H9 (cell line): Measurements from ENCODE around the gene HSPA4. TPM values are rescaled to one million over a fixed set of nuclear protein-coding genes. Genes with fewer than 3 reads are reported as not detected.

Source experiments
- DNase-seq: peaks from one replicate; pipeline ENCODE4 v3.0.0-alpha.2; 2017
- H2AFZ ChIP-seq: one replicate; pipeline ENCODE4 v1.6.1; 2013; ENCODE audit warnings: mild to moderate bottlenecking, low read length, control low read depth, moderate library complexity
- H2AK5ac ChIP-seq: 2 replicates; pipeline ENCODE4 v1.6.1; 2013; ENCODE audit warnings: low read length, control low read depth, mixed read lengths; ENCODE audit not compliant: insufficient read length
- H2BK120ac ChIP-seq: one replicate; pipeline ENCODE4 v1.6.1; 2013; ENCODE audit warnings: low read depth, mild to moderate bottlenecking, low read length, control low read depth, inconsistent platforms; ENCODE audit not compliant: poor library complexity, severe bottlenecking
- H2BK12ac ChIP-seq: 2 replicates; pipeline ENCODE4 v1.6.1; 2013; ENCODE audit warnings: low read length, control low read depth, mixed read lengths, low read depth; ENCODE audit not compliant: insufficient read length
- H2BK15ac ChIP-seq: 2 replicates; pipeline ENCODE4 v1.6.1; 2013; ENCODE audit warnings: low read depth, low read length, control low read depth
- H2BK20ac ChIP-seq: one replicate; pipeline ENCODE4 v1.6.1; 2013; ENCODE audit warnings: low read depth, mild to moderate bottlenecking, low read length, control low read depth, inconsistent platforms; ENCODE audit not compliant: poor library complexity, severe bottlenecking
- H2BK5ac ChIP-seq: 2 replicates; pipeline ENCODE4 v1.6.1; 2013; ENCODE audit warnings: low read length, control low read depth, mixed read lengths; ENCODE audit not compliant: insufficient read length
- H3K14ac ChIP-seq: 2 replicates; pipeline ENCODE4 v1.6.1; 2013; ENCODE audit warnings: low read length, control low read depth; ENCODE audit not compliant: insufficient read depth
- H3K18ac ChIP-seq: 2 replicates; pipeline ENCODE4 v1.6.1; 2013; ENCODE audit warnings: low read depth, mild to moderate bottlenecking, mixed read lengths, low read length, control low read depth; ENCODE audit not compliant: insufficient read length
- H3K23ac ChIP-seq: 2 replicates; pipeline ENCODE4 v1.6.1; 2013; ENCODE audit warnings: low read length, control low read depth, mixed read lengths, low read depth; ENCODE audit not compliant: insufficient read length
- H3K23me2 ChIP-seq: 2 replicates; pipeline ENCODE4 v1.6.1; 2013; ENCODE audit warnings: low read depth, mild to moderate bottlenecking, mixed read lengths, low read length, control low read depth; ENCODE audit not compliant: insufficient read length, poor library complexity, severe bottlenecking
- H3K27ac ChIP-seq: 2 replicates; pipeline ENCODE4 v1.5.1; 2013; ENCODE audit warnings: low read length, control low read depth, mixed read lengths, low read depth; ENCODE audit not compliant: insufficient read length
- H3K27me3 ChIP-seq: 2 replicates; pipeline ENCODE4 v1.6.1; 2013; ENCODE audit warnings: low read length, control low read depth, inconsistent platforms; ENCODE audit not compliant: insufficient read depth
- H3K4ac ChIP-seq: 2 replicates; pipeline ENCODE4 v1.6.1; 2013; ENCODE audit warnings: low read depth, mild to moderate bottlenecking, control low read depth, inconsistent platforms, low read length, moderate library complexity
- H3K4me1 ChIP-seq: 2 replicates; pipeline ENCODE4 v1.6.1; 2013; ENCODE audit warnings: low read length, control low read depth, inconsistent platforms; ENCODE audit not compliant: insufficient read depth
- H3K4me2 ChIP-seq: 2 replicates; pipeline ENCODE4 v1.6.1; 2013; ENCODE audit warnings: low read length, control low read depth, mixed read lengths; ENCODE audit not compliant: insufficient read length, insufficient read depth
- H3K56ac ChIP-seq: 2 replicates; pipeline ENCODE4 v1.6.1; 2013; ENCODE audit warnings: low read depth, mild to moderate bottlenecking, mixed read lengths, low read length, control low read depth; ENCODE audit not compliant: insufficient read length
- H3K79me1 ChIP-seq: 2 replicates; pipeline ENCODE4 v1.6.1; 2013; ENCODE audit warnings: low read depth, mild to moderate bottlenecking, moderate library complexity, low read length, control low read depth, inconsistent platforms; ENCODE audit not compliant: insufficient read depth, poor library complexity, severe bottlenecking
- H3K79me2 ChIP-seq: 2 replicates; pipeline ENCODE4 v1.6.1; 2013; ENCODE audit warnings: low read length, control low read depth, inconsistent platforms; ENCODE audit not compliant: insufficient read depth
- H3K9ac ChIP-seq: 2 replicates; pipeline ENCODE4 v1.6.1; 2013; ENCODE audit warnings: low read length, control low read depth, mixed read lengths; ENCODE audit not compliant: insufficient read length; ENCODE audit errors: extremely low read depth
- H3K9me3 ChIP-seq: one replicate; pipeline ENCODE4 v1.6.1; 2013; ENCODE audit warnings: low read depth, low read length, inconsistent platforms; ENCODE audit not compliant: control insufficient read depth
- H3T11ph ChIP-seq: one replicate; pipeline ENCODE4 v1.6.1; 2013; ENCODE audit warnings: mild to moderate bottlenecking, low read length, control low read depth, inconsistent platforms
- H4K20me1 ChIP-seq: one replicate; pipeline ENCODE4 v1.6.1; 2013; ENCODE audit not compliant: control insufficient read depth, insufficient read length, insufficient read depth
- H4K5ac ChIP-seq: 2 replicates; pipeline ENCODE4 v1.6.1; 2013; ENCODE audit warnings: low read depth, mild to moderate bottlenecking, mixed read lengths, low read length, control low read depth; ENCODE audit not compliant: insufficient read length
- H4K8ac ChIP-seq: replicated peaks from 2 replicates; pipeline ENCODE4 v1.6.1; 2013; ENCODE audit warnings: low read length, control low read depth, mixed read lengths, low read depth; ENCODE audit not compliant: insufficient read length
- H4K91ac ChIP-seq: 2 replicates; pipeline ENCODE4 v1.6.1; 2013; ENCODE audit warnings: low read depth, mild to moderate bottlenecking, moderate library complexity, mixed read lengths, low read length, control low read depth; ENCODE audit not compliant: insufficient read length
- H3K27ac Mint-ChIP-seq, 3 experiments: 2 replicates in 2 of 3; 3 replicates in 1 of 3; pipeline ENCODE4 v1.8.0; 2020 to 2021; ENCODE audit warnings: mixed read lengths in 3 of 3, mild to moderate bottlenecking in 1 of 3, moderate library complexity in 1 of 3
- H3K27me3 Mint-ChIP-seq: 2 replicates; pipeline ENCODE4 v1.8.0; 2021; ENCODE audit warnings: low read depth, mild to moderate bottlenecking, moderate library complexity, mixed read lengths
- H3K36me3 Mint-ChIP-seq, 3 experiments: 2 replicates in 2 of 3; 3 replicates in 1 of 3; pipeline ENCODE4 v1.8.0; 2020 to 2021; ENCODE audit warnings: low read depth in 3 of 3, mixed read lengths in 3 of 3; ENCODE audit not compliant: insufficient read depth in 1 of 3
- H3K4me1 Mint-ChIP-seq, 2 experiments: 2 replicates each; pipeline ENCODE4 v1.8.0; 2020; ENCODE audit warnings: mixed read lengths in 2 of 2
- H3K4me3 Mint-ChIP-seq, 2 experiments: 2 replicates in 1 of 2; 3 replicates in 1 of 2; pipeline ENCODE4 v1.8.0; 2020 to 2021; ENCODE audit warnings: mild to moderate bottlenecking in 2 of 2, mixed read lengths in 2 of 2, moderate library complexity in 1 of 2
- H3K9me3 Mint-ChIP-seq, 2 experiments: 2 replicates in 1 of 2; 3 replicates in 1 of 2; pipeline ENCODE4 v1.8.0; 2020; ENCODE audit warnings: mild to moderate bottlenecking in 2 of 2, mixed read lengths in 2 of 2, moderate library complexity in 1 of 2
- CTCF ChIP-seq: fragments of 200-600 bp; sonication (generic); conservative IDR thresholded peaks from 3 replicates; pipeline ENCODE4 v1.8.0; 2021; ENCODE audit warnings: antibody characterized with exemption, mild to moderate bottlenecking
- WGBS: extraction: QIAGEN DNeasy Blood & Tissue Kit; methylation state at CpG from one replicate; pipeline ENCODE4 v1.1.7; 2013; ENCODE audit warnings: missing lambda C conversion rate, low lambda C conversion rate, mixed read lengths; ENCODE audit not compliant: insufficient read length; ENCODE audit errors: extremely low coverage; 5-methylcytosine and 5-hydroxymethylcytosine counted together
- total RNA-seq: library from RNA; stranded (reverse); gene quantifications from 2 replicates; pipeline ENCODE4 v1.2.1, GENCODE V29; 2021

HSPA4 gene
- total RNA-seq, 1 experiment from 2014 or later = 293 TPM

DNA sequence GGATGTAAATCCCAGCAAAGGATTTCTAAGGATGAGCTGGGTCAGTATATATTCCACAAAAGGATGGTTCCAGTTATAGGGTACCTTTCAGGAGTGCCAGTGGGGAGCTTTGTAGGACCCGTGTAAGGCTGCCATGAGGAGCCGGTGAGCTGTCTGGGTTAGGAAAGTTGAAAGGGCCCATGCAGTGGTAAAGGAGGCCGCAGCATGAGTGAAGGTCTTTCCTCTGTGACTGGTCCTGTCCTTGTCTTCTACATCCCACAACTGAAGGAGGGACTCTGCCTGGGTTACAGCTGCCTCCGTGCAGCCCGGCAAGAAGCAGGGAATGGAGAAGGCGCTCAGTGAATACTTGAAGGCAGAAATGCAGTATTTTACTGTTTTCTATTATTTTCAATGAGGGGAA, 58.9 kb downstream of the HSPA4 start:
- Histone ChIP-seq H2BK20ac (no peak overlapping the region), H3K23ac (no peak overlapping the region), H4K5ac (no peak overlapping the region), H3K27ac (no peak overlapping the region), H3K79me2 (no peaks in the 10 kb centered on the region), H3K56ac (no peak overlapping the region), H2BK120ac (no peak overlapping the region), H2BK5ac (no peak overlapping the region), H3K9me3 (no peaks in the 10 kb centered on the region), H3K18ac (no peak overlapping the region), H2BK15ac (no peak overlapping the region), H2AK5ac (no peak overlapping the region), H2BK12ac (no peak overlapping the region), H3K4ac (no peak overlapping the region), H3K27me3 (no peaks in the 10 kb centered on the region), H2AFZ (no peak overlapping the region), H3K4me1 (no peaks in the 10 kb centered on the region), H3K23me2 (no peaks in the 10 kb centered on the region), H4K91ac (no peak overlapping the region), H3K14ac (no peak overlapping the region), H3T11ph (no peak overlapping the region), H3K79me1 (no peaks in the 10 kb centered on the region), H4K20me1 (no peaks in the 10 kb centered on the region), H3K9ac (no peak overlapping the region), H4K8ac (no peak overlapping the region), H3K4me2 (no peak overlapping the region)
- no peak for DNase-seq
- no CpG with 5 or more reads among the region's 6 CpGs for WGBS
- Mint-ChIP-seq H3K4me3 (no peak overlapping the region), H3K27ac (no peak overlapping the region), H3K4me1 (peaks cover 7 to 8% of the 10 kb centered on the region in 2 experiments), H3K36me3 (peaks cover 9 to 20% (median 13%) of the 10 kb centered on the region in 3 experiments), H3K27me3 (peaks cover 11% of the 10 kb centered on the region), H3K9me3 (peaks cover 4 to 11% of the 10 kb centered on the region in 2 experiments; a peak in 3 of 5 replicates)
- TF ChIP-seq CTCF = no peak
